Testis (tissue), 2 donors: ENCODE data around the gene ITPR2.

Source experiments
- POLR2A ChIP-seq: fragments of 450-650 bp; IDR thresholded peaks from one replicate; pipeline ENCODE4 v1.6.1; 2017; ENCODE audit warnings: antibody characterized with exemption, mild to moderate bottlenecking, moderate library complexity
- TF ChIP-seq, protein P1 (sequence below), 3 experiments: fragments of 450-650 bp in 2 of 3; fragments of 200-600 bp in 1 of 3; sonication (generic) in 1 of 3; IDR thresholded peaks; one replicate each; pipeline ENCODE4 v1.5.1; 2016 to 2019; ENCODE audit warnings: antibody characterized with exemption in 3 of 3, mild to moderate bottlenecking in 2 of 3, moderate library complexity in 1 of 3

DNA sequence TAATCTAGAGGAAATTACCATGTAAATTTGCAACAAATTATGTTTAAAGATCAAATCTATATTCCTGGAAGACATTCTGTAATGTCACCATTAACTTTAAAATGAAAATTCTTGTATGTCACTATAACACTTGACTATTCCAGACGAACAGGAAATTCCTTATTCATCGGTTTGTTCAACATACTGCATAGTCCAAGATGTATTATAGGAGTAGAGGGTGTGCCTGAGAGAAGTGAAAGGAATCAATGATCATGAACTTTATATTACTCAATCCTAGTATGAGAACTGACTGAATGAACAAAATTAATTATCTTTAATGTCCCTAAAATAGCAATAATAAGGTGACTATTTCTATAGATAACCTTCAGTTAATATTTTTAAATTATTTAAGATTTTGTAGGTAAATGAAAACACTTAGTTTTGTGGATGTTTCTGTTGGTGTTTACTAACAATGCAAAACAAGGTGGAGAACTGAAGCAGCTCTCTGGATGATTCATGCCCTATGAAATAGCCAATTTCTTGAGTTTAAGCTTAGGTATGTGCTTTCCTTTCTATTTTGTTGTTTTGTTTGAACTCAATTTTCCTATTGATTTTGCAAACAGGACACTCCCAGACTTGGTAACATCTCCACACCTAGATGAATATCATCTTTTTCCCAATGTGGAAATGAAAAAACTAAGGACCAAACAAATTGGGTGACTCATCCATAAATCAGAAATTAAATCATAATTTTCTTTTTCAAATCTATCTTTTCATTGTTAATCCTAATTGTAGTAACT is 18.2 kb upstream of the ITPR2 start:
- TF ChIP-seq POLR2A: no peak
- TF ChIP-seq, protein P1, sequence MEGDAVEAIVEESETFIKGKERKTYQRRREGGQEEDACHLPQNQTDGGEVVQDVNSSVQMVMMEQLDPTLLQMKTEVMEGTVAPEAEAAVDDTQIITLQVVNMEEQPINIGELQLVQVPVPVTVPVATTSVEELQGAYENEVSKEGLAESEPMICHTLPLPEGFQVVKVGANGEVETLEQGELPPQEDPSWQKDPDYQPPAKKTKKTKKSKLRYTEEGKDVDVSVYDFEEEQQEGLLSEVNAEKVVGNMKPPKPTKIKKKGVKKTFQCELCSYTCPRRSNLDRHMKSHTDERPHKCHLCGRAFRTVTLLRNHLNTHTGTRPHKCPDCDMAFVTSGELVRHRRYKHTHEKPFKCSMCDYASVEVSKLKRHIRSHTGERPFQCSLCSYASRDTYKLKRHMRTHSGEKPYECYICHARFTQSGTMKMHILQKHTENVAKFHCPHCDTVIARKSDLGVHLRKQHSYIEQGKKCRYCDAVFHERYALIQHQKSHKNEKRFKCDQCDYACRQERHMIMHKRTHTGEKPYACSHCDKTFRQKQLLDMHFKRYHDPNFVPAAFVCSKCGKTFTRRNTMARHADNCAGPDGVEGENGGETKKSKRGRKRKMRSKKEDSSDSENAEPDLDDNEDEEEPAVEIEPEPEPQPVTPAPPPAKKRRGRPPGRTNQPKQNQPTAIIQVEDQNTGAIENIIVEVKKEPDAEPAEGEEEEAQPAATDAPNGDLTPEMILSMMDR (IDR thresholded peaks at IDR 0.05): no peak
